Activated CD4-positive, alpha-beta T cell treated with anti-CD3 and anti-CD28 coated beads, Interleukin-2, Interleukin-4, amounts not matched to agents 100 ng/mL and 50 ng/mL, durations not matched to agents 16 hours and 8 hours (primary cell): Measurements from ENCODE around the gene PAQR7.

Source experiments
- DNase-seq: peaks from one replicate; pipeline ENCODE4 v3.0.0-alpha.2; 2020; ENCODE audit warnings: low spot score

The PAQR7 gene

GRCh38 chr1:25875154-25875855, at the start of gene PAQR7:
PAQR7 (minus strand) TSS chr1:25875708; CDS start chr1:25863839, 11,869 bp downstream.
- DNase-seq: peak; percentile 30

GRCh38 chr1:25924454-25924853, 48.9 kb upstream of the PAQR7 start:
- DNase-seq: no peak

- no peak for DNase-seq
Measured at GRCh38 chr1:25922971-25923552, 47.6 kb upstream of the PAQR7 start.

GRCh38 chr1:25922056-25922970, 46.8 kb upstream of the PAQR7 start:
- DNase-seq: peak; percentile 24

- DNase-seq: no peak
Measured at GRCh38 chr1:25918615-25919014, 43.1 kb upstream of the PAQR7 start.

- DNase-seq: peak; percentile 24
Measured at GRCh38 chr1:25917996-25918395, 42.5 kb upstream of the PAQR7 start.

GRCh38 chr1:25916460-25916859, 41.0 kb upstream of the PAQR7 start:
- DNase-seq: no peak

- no peak for DNase-seq
Measured at GRCh38 chr1:25914074-25914995, 38.8 kb upstream of the PAQR7 start.

GRCh38 chr1:25913206-25913605, 37.7 kb upstream of the PAQR7 start:
- DNase-seq: no peak

- DNase-seq: no peak
Measured at GRCh38 chr1:25912076-25912831, 36.7 kb upstream of the PAQR7 start.

- DNase-seq: no peak
Measured at GRCh38 chr1:25911162-25911561, 35.7 kb upstream of the PAQR7 start.

GRCh38 chr1:25909040-25909439, 33.5 kb upstream of the PAQR7 start:
- no peak for DNase-seq

- DNase-seq: no peak
Measured at GRCh38 chr1:25908161-25908560, 32.7 kb upstream of the PAQR7 start.

GRCh38 chr1:25907601-25908000, 32.1 kb upstream of the PAQR7 start:
- no peak for DNase-seq

- DNase-seq: no peak
Measured at GRCh38 chr1:25906644-25907300, 31.3 kb upstream of the PAQR7 start.

GRCh38 chr1:25905680-25906643, 30.5 kb upstream of the PAQR7 start, which contains the start of gene STMN1:
STMN1 (minus strand) TSS chr1:25906419; CDS start chr1:25904676, 1,743 bp downstream.
- DNase-seq: peak; percentile 95

- DNase-seq: peak; percentile 97
Measured at GRCh38 chr1:25904943-25905679, 29.6 kb upstream of the PAQR7 start.

GRCh38 chr1:25903986-25904385, 28.5 kb upstream of the PAQR7 start:
- DNase-seq: no peak
